ENCODE data around the gene ITPKC.
"Not testable (repeated sequence)": the region's sequence is repeated elsewhere in the genome, so short reads cannot be mapped to it uniquely, and the experiment has no call there.

DNA sequence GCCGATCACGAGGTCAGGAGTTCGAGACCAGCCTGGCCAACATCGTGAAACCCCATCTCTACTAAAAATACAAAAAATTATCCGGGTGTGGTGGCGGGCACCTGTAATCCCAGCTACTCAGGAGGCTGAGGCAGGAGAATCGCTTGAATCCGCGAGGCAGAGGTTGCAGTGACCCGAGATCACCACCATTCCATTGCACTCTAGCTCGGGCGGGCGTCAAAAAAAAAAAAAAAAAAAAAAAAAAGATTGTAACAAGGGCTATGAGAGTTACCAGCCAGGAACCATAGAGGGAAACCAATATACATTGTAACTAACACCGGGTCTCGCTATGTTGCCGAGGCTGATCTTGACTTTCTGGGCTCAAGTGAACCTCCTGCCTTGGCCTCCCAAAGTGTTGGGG, 15.4 kb downstream of the ITPKC start:
- TF ChIP-seq CTCF (conservative IDR thresholded peaks at IDR 0.05; ENCODE audit: low read depth in 2 of 2); REST (IDR thresholded peaks at IDR 0.05; ENCODE audit: unreplicated experiment): not testable (repeated sequence)

All from GM23338 (cell line).